GM15510 (cell line): ENCODE results near the gene TBC1D8B.

Source experiments
- POLR2A ChIP-seq: IDR thresholded peaks from 3 replicates; pipeline ENCODE4 v1.6.1; 2011; ENCODE audit warnings: borderline replicate concordance; ENCODE audit not compliant: insufficient read length; ENCODE audit errors: extremely low read depth

TBC1D8B gene

DNA sequence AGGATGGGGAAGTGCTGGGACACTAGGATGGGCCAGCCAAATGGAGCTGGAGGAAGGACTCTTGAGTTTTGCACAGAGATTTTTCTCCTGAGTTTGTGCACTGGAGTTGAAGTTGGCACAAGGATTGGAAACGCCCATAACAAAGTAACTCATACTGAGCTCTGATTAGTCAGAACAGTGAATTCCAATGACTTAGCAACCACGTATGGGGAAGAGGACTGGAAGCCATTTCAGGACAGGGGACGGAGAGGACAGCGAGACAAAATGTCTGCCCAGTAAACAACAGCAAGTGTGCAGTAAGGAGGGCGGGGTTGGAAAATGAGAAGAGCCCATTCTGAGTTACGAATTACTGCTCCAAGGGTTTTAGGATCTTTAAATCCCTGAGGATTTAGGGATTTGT lies 94.8 kb downstream of the TBC1D8B start:
- TF ChIP-seq POLR2A = no peak

DNA sequence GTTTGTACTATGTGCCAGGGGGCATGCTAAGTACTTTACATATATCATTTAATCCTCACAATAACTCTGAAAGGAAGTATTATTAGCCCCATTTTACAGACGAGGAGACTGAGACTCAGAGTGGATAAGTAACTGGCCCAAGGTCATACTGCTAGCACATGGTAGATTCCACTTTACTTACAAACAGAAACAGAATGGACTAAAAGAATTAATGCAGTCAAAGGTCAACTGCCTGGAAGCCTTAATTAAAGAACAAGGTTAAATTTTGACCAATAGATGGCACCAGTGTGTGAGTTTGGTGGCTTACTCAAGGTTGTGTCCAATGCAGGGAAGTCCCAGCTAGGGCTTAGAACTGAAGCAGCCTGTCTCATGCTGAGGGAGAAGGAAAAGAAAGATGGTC lies 96.0 kb downstream of the TBC1D8B start:
- TF ChIP-seq POLR2A = no peak

DNA sequence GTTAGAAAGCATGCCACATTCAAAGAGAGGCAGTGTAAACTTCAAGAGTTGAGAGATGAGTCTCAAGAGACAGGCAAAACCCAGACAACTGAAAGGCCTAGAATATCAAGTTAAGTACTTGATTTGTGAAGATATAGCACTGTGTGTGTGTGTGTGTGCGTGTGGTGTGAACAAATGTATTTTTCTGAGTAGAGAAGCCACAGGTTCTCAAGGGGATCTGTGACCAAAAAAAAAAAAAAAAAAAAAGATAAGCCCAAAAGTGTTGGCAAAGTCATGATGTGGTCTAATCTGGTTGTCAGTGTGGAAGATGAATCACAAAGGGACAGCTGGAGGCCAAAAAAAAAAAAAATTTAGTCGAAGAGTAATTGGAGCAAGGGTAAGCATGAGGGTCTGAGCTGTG lies 96.8 kb downstream of the TBC1D8B start:
- no peak for TF ChIP-seq POLR2A

DNA sequence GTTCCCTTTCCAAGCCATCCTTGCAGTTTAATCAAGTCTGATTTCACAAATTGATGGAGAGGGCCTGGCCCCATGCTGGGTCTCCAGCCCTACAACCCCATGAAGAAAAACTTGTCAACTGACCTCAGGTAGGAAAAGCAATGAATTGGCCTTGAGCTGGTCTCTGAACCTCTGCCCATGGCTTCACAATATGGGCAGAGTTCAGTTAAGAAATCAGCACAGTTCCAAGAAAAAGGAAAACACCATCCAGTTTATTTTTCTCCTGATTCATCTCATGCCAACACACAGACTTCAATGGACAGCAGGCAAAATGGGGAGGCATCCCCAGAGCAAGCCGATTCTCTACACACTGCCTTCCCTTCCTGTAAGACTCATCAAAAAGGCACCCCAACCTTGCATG lies 97.4 kb downstream of the TBC1D8B start:
- no peak for TF ChIP-seq POLR2A

DNA sequence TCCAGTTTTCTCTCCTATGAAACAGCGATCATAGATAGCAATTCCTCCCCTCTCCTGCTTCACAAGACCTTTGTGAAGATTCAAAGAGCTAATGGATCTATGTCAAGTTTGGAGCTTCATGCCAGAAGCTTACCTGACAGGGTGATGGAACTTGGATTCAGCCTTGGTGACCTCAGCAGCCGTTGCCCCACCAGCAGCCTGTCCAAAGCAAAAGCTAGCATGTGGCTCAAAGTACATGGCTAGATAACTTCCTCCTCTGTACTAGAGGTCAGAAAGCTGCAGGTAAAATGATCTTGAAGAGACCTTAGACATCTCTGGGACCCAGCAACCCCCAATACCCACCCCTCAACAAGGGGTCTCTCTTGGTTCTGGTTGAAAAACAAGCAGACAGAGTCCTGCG lies 98.9 kb downstream of the TBC1D8B start:
- TF ChIP-seq POLR2A = no peak

DNA sequence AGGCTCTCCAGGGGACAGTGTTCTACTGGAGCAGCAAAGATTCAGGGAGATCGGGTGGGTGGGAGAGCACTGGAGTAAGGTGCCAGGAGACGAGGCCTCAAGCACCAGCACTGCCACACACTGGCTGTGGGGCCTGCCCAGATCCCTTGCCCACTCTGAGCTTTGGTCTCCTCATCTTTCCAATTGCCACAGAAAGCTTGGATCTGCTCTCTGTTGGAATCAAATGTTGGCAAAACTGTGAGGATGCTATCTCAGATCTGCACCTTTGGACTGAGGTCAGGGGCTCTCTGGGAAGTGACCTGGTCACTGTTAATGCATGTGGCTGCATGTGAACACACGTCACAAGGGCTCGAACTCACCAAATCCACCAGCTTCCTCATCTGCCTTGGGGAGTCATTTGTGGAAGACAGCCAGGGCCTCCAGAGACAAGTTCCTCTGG lies 99.3 kb downstream of the TBC1D8B start:
- no peak for TF ChIP-seq POLR2A

DNA sequence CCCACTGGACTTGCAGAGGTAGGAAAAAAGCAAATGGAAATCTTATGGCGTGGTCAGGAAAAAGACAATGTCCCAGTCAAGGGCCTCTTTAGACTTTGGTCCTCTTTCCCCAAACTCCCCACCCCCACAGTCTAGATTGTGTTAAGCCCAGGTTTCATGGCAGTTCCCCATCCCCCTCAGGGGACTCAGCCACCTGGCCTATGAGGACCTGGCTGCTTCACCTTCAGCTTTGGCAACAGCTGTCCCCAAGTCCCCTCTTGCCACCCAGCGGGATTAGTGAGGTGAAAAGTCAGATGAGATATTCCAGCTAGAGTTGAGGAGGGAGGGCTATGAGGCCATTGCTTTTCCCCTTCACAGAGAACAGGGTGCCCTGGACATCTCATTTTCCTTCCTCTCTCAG lies 100.2 kb downstream of the TBC1D8B start:
- TF ChIP-seq POLR2A = no peak

DNA sequence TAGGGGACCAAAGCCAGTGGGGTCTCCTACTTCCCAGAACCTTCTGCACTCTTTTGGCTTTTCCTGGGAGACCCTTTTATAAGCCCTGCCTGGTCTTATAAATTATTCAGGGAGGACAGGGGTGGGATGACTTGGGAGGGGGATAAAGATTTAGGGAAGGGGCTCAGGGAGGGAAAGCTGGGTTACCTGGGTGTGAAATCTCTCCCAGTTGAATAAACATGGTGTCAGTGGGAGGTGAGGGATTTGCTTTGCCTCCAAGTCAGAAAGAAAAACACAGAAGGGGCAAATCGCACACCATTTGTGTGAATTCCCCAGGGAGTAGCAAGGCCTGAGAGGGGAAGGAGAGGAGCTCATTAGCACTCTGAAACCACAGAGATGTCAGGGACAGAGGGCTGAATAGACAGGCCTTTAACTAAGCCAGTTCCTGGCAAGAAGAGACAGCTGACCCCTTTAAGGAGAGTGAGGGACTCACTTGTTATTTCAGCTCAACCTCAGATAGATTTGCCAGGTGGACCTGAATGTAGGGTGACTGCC lies 100.9 kb downstream of the TBC1D8B start, which contains the start of gene RIPPLY1:
RIPPLY1 (minus strand) TSS at position 51 of the 534 bp plus-strand sequence. CDS start 54 bp downstream, outside the sequence.
- no peak for TF ChIP-seq POLR2A

DNA sequence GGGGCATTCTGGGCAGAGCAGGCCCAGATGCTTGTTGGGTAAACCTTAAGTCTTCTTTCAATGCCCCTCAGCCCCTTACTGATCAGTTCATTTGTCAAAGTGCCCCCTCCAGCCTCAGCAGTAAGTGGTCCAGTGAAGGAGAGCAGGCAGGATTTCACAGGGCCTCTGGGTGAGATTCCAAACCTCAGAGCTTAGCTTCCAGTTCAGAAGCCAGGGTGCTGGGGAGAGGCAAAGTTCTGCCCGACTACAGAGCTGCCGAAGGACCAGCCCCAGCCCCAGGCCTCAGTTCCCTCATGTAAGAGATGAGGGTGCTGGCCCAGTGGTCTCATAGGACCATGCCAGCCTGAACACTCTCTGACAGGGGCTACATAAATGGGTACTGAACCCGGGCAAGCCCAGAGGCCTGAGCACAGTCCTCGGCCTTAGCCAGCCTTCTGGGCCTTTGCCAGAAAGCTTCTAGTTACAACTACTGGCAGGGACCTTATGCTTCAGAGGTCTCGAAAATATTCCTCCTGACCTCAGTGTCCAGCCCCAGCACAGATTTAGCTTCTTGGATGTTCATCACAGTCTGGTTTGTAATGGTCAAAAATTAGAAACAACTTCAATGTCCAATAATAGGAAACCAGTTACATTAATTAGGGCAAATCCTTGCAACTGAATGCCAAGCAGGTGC lies 101.5 kb downstream of the TBC1D8B start:
- TF ChIP-seq POLR2A = no peak

DNA sequence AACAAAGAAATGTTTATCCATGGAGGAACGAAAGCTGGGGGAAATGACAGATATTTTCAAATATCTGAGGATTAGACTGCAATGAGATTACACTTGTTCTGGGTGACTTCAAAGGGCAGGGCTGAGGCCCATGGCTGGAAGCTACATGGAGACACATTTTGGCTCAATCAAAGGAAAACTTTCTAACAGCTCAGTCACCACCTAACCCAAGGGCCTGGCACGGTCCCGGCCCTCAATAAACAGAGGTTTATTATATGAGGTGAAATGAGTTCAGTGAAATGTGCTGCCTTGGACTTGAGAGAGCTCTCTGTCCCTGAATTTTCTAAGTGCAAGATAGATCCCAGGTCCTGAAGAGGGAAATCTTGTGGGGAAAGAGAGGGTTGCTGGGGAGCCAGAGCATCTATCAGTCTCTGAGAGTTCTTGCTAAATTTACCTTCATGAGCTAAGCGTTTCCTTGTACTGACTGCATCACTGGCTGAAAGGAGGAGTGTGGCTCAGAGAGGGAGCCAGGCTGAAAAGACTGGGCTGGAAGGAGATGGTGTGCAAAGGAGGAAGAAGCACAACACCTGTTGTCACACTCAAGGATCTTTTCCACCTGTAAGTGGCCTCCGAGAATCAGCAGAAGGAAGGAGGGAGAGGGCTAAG lies 102.7 kb downstream of the TBC1D8B start:
- no peak for TF ChIP-seq POLR2A

DNA sequence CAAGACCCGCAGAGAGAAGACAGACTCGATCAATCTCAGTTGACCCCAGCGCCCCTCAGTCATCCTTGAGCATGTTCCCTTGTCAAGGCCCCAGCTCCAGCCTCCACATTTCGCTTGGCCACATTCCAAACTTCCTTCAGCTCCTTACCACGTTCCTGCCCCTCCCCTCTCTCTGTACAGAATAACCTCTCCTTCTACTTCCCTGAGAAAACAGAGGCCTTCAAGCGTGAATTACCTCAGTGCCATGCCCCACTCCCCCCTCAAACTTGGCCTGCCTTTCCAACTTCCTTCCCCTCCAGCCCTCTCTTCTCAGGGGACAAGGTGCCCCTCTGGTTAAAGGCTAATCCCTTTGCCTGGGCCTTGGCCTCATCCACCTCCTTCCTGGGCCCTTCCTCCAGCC lies 103.9 kb downstream of the TBC1D8B start:
- TF ChIP-seq POLR2A = no peak

DNA sequence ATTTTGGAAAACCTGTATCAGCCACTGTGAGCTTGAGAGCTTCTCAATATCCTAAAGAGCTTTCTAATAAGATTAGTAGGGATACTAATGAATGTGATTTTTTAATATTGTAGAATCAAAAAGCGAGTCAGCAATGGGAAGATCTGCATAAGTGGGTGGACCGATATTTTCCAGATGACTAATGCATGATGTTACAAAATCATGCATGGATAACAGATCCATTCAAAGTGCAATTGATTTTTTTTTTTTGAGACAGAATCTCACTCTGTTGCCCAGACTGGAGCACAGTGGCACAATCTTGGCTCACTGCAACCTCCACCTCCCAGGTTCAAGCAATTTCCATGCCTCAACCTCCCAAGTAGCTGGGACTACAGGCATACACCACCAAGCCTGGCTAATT lies 110.4 kb downstream of the TBC1D8B start:
- no peak for TF ChIP-seq POLR2A

DNA sequence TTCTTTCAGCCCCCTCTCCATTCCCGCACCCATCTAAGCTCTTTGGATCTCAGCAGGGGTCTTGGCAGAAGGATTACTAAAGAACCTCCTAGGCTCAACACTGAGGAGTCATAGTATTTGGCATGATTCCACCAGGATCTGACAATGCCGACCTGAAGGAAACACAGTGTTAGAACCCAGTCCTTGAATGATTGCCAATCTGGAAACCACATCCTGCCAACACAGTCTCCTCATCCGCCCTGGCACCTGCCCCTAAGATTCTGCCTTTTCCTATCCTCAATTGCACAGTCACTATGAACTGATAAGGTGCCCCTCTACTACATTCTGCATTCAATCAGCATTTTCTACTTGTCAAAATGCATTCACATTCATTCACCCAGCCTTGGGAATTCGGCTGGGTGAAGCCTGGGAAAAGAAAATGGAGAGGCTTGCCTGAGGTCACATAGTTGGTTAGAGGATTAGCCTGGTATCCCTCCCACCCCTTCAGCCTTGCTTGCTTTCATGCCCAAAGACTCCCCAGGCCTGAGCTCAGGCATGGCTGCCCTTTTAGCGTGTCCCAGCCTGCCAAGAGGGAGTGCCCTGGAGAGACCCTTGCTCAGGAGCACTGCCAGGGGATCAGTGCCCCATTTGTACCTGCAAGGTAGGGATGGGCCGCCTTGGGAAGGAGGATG lies 115.5 kb downstream of the TBC1D8B start:
- no peak for TF ChIP-seq POLR2A

DNA sequence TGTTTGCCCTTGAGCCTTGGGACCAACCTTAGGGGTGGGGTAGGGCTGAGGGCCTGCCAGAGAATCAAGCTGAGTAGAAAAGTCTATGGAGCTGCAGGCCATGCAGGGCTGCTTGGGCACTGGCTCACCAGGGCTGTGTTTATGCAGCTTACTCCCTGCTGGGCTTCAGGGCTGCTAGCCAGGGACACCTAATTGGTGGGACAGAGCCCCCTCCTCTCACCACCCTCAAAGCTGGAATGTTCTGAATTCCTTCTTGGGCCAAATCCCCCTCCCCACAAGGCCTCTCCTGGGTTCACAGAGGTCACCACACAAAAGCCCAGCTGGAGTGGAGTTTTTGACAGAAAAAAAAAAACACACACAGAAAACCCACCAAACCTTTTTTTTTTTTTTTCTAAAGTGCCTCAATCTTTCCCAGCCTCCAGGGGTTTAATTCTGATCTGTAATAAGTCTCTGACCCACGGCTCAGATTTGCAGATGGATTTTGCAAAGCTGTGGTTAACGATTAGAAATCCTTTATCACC lies 117.5 kb downstream of the TBC1D8B start, which contains the start of gene CLDN2:
CLDN2 (plus strand) TSS at position 471 of the 521 bp plus-strand sequence. CDS start 7,827 bp downstream, outside the sequence.
- no peak for TF ChIP-seq POLR2A

DNA sequence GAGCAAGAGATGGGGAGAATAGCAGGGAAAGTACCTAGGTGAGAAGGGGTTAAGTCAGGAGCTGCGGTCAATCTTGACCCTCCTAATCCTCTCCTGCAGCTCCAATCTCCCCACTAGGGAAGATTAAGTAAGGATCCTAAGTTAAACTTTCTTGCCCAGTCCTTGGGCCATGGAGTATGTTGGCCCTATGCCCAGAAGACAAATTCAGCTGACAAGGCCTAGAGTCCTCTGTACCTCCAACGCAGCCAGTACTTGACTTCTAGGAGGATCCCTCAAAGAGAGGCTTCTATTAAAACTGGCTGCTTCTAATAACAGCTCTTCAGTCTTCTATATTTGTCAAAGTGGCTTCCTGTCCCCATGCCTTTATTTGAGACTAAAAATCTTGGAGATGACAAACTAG lies 119.2 kb downstream of the TBC1D8B start:
- no peak for TF ChIP-seq POLR2A
